Right atrium auricular region (tissue), 2 donors: ENCODE data around the gene CFAP300. TPM values are rescaled to one million over a fixed set of nuclear protein-coding genes. Genes with fewer than 3 reads are reported as not detected.

ENCODE experiments used
- DNase-seq: peaks from one replicate; pipeline ENCODE4 v3.0.0-alpha.2; 2019; ENCODE audit warnings: low spot score
- H3K27ac ChIP-seq, 2 donors: fragments of 200-600 bp; sonication (generic); 1 replicate in 1 of 2; 2 replicates in 1 of 2; pipeline ENCODE4 v1.5.1; 2016 to 2019
- H3K27me3 ChIP-seq, 2 donors: fragments of 200-600 bp; sonication (generic); one replicate each; pipeline versions ENCODE4 v1.5.1 to v1.6.0; 2017 to 2019
- H3K36me3 ChIP-seq: fragments of 200-600 bp; sonication (generic); one replicate; pipeline ENCODE4 v1.5.1; 2016
- H3K4me1 ChIP-seq, 2 donors: fragments of 200-600 bp; sonication (generic); one replicate each; pipeline versions ENCODE4 v1.5.1 to v1.6.0; 2017 to 2019
- H3K4me3 ChIP-seq, 2 donors: fragments of 200-600 bp; sonication (generic); 1 replicate in 1 of 2; 2 replicates in 1 of 2; pipeline ENCODE4 v1.5.1; 2017 to 2019; ENCODE audit warnings: mild to moderate bottlenecking in 1 of 2, moderate library complexity in 1 of 2
- H3K9me3 ChIP-seq, 2 donors: fragments of 200-600 bp; sonication (generic); one replicate each; pipeline ENCODE4 v1.5.1; 2019
- CTCF ChIP-seq, 2 donors: fragments of 200-600 bp; sonication (generic); IDR thresholded peaks; one replicate each; pipeline ENCODE4 v1.5.1; 2019; ENCODE audit warnings: antibody characterized with exemption in 2 of 2
- total RNA-seq, 2 donors: library from RNA; depleted of rRNA; stranded (reverse); fragments of >200 nt; gene quantifications; one replicate each; pipeline ENCODE4 v1.1.0, GENCODE V29; 2016

The CFAP300 gene
- total RNA-seq, 2 donors from 2014 or later = 1.8 to 5.4 TPM

GRCh38 chr11:102062106-102062505, 14.9 kb downstream of the CFAP300 start:
- Histone ChIP-seq H3K27me3 (no peaks in the 10 kb centered on the region), H3K4me1 (no peaks in the 10 kb centered on the region), H3K9me3 (no peaks in the 10 kb centered on the region), H3K27ac (no peak overlapping the region), H3K36me3 (no peaks in the 10 kb centered on the region), H3K4me3 (no peak overlapping the region)
- TF ChIP-seq CTCF (IDR thresholded peaks at IDR 0.05) = no peak
- DNase-seq = no peak

- no peak for TF ChIP-seq CTCF (IDR thresholded peaks at IDR 0.05)
- DNase-seq = no peak
- Histone ChIP-seq H3K36me3 (no peaks in the 10 kb centered on the region), H3K4me1 (no peaks in the 10 kb centered on the region), H3K4me3 (no peak overlapping the region), H3K27ac (no peak overlapping the region), H3K27me3 (no peaks in the 10 kb centered on the region), H3K9me3 (no peaks in the 10 kb centered on the region)
Measured at GRCh38 chr11:102064316-102064715, 17.1 kb downstream of the CFAP300 start.

GRCh38 chr11:102070766-102071165, 23.5 kb downstream of the CFAP300 start:
- no peaks in the 10 kb centered on the region for H3K4me1 ChIP-seq
- H3K27me3 ChIP-seq = no peaks in the 10 kb centered on the region
- peaks cover 0 to 29% of the 10 kb centered on the region in 2 donors for H3K9me3 ChIP-seq
- no peak overlapping the region for H3K27ac ChIP-seq
- DNase-seq = no peak
- TF ChIP-seq CTCF (IDR thresholded peaks at IDR 0.05) = no peak
- no peak overlapping the region for H3K4me3 ChIP-seq
- H3K36me3 ChIP-seq = no peaks in the 10 kb centered on the region

- no peak overlapping the region for H3K4me3 ChIP-seq
- H3K27ac ChIP-seq = no peak overlapping the region
- no peak for TF ChIP-seq CTCF (IDR thresholded peaks at IDR 0.05)
- DNase-seq = no peak
- H3K4me1 ChIP-seq = no peaks in the 10 kb centered on the region
- no peaks in the 10 kb centered on the region for H3K36me3 ChIP-seq
- H3K27me3 ChIP-seq = no peaks in the 10 kb centered on the region
- H3K9me3 ChIP-seq = peaks cover 0 to 29% of the 10 kb centered on the region in 2 donors
Measured at GRCh38 chr11:102071497-102072472, 24.5 kb downstream of the CFAP300 start.

GRCh38 chr11:102073253-102073652, 26.0 kb downstream of the CFAP300 start:
- no peaks in the 10 kb centered on the region for H3K4me1 ChIP-seq
- no peak overlapping the region for H3K4me3 ChIP-seq
- no peaks in the 10 kb centered on the region for H3K27me3 ChIP-seq
- no peak for TF ChIP-seq CTCF (IDR thresholded peaks at IDR 0.05)
- no peak for DNase-seq
- H3K9me3 ChIP-seq = peaks cover 0 to 29% of the 10 kb centered on the region in 2 donors
- no peaks in the 10 kb centered on the region for H3K36me3 ChIP-seq
- no peak overlapping the region for H3K27ac ChIP-seq
